GM21786 (cell line): Measurements from ENCODE around the gene PROCA1.

Source experiments
- ATAC-seq: cut with Tn5 transposase; IDR thresholded peaks from one replicate; pipeline ENCODE4 v1.9.1; 2021; ENCODE audit not compliant: unreplicated experiment

Gene PROCA1

DNA sequence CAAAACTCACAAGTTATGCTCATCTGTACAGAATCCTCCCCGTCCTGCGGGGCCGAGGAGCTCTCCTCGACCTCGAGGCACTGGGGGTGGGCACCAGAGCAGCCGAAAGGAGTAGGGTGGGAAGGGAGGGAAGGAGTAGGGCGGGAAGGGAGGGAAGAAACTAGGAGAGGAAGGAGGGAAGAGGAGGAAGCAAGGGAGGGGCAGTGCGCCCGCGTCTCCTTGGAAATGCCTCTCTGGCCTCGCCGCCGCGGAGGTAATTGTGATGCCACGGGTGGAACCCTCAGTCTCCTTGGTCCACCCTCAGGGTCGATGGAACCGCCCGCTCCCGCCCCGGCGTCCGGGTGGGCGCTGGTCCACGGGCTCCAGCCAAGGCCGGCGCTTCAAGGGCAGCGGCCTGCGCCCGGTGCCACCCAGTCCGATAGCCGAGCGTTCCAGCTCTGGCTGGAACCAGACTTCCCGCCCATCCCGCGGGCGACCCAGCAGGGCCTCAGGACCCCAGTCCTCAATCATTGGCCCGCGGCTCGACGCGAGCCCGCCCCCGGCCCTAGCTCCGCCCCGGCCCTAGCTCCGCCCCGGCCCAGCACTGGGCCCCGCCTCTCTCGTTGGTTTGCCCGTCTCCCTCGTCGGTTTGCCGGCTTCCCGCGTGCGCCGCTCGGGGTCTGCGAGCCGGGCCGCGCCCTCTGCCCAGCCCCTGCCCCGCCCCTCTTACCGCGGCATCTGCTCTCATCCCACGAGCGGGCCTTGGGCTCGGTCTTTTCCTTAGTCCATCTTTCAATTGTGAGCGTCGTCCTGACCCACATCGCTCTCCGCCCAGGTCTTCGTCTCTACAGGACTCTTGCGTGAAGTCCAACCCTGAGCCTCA is 596 bp downstream of the PROCA1 start:
- peak; percentile 88 for ATAC-seq

DNA sequence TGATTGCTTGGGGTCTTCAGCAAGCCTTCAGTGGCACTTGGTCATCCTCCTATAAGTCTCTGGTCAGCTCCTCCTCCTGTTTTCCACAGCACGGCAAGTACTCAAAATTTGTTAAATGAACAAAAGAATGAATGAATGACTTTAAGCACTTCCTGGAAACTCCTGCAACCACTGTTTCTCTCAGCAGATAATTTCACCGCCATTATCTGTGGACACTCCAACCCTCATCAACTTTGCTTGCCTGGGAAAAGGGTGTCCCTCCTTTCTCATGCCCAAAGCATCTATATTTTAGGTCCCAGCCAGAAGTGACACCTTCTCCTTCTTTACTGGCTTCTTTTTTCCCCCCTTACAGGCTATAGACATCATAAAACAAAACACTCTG is 4.4 kb downstream of the PROCA1 start:
- no peak for ATAC-seq

DNA sequence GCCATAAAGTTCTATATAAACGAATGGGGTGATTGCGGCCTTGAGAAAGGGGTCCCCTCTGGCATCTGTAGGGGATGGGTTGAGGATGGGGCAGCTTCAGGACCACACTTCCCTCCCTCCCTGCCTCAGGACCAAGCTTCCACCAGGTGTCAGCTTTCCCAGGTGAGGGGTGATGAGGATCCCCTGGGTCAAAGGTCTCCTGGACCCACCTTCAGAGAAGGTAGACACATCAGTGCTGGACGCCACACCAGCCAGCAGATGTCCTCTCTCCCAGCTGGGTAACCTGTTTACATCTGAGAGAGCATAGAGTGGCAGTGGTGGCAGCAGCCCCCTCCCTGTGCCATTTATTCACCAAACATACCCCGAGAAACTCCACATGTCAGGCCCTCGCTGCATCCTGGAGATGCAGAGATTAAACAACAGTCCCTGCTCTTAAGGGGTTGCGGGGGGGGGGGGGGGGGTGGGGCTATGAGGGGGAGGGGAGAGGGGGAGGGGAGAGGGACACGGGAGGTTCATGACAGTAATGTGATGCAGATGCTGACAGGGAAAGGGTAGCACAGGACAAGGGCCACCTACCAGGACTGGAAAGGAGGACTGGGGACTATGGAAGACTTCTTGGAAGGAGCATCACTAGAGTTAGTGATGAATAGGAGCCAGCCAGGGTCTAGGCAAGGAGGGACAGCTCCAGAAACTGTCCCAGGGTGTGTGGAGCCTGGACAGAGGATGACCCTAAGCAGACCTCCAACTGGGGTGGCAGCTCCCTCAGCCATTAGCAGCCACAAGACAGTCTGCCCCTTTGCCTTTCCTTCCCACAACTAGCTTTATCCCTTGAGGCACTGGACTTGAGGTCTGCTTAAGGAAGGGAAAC is 5.0 kb downstream of the PROCA1 start:
- no peak for ATAC-seq

DNA sequence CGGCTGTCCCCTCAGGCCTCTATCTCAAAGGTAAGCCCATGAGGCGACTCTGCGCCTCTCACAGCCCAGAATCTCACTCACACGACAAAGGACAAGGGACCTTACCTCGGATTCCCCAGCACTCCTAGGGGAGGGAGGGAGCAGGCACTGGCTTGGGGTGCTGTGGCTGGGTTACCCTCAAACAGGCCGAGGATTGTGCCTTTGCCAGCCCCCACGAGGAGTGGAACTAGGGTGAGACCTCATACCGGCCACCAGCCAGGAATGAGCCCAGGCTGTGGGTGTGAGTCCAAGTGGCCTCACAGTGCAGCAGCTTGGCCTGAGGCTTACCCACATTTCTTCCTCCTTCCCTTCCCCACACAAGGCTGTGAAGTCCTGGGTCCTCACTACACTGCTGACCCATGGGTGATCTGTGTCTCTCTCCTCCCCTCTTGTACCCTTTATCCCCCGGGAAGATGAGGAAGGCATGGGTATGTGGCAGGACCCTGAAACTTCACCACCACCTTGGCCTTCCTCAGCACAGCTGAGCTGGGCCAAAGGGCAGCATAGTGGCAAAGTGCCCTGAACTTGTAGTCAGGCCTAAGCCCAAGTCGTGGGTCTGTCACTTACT is 5.9 kb downstream of the PROCA1 start:
- no peak for ATAC-seq

DNA sequence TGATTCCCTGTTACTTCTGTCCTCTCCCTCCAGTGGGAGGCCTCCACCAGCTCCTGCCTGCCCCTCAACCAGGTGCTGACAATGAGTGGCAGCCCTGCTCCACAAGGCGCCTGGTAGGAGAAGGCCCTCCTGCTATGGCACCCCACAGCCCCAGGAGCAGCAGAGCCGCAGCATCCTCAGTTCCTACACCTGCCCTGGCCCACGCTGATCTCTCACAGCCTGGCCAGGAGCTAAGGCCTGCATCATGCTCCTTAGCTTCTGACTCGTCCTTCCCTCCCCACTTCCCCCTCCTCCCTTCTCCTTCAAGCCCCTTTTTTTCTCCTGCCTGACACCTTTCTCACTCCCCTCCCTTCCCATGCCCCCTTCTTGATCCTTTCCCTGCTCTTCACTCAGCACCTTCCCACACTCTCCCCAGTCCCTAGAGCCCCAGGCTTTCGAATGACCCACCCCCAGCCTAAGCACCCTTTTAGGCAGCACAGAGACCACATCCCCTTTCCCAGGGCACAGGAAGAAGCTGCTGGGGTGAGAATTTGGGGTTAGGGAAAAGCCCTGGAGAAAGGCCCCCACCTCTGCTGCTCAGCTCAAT is 6.5 kb downstream of the PROCA1 start:
- ATAC-seq, result no peak

- no peak for ATAC-seq
These were observed 7.3 kb downstream of the PROCA1 start for GRCh38 chr17:28704219-28704858.

DNA sequence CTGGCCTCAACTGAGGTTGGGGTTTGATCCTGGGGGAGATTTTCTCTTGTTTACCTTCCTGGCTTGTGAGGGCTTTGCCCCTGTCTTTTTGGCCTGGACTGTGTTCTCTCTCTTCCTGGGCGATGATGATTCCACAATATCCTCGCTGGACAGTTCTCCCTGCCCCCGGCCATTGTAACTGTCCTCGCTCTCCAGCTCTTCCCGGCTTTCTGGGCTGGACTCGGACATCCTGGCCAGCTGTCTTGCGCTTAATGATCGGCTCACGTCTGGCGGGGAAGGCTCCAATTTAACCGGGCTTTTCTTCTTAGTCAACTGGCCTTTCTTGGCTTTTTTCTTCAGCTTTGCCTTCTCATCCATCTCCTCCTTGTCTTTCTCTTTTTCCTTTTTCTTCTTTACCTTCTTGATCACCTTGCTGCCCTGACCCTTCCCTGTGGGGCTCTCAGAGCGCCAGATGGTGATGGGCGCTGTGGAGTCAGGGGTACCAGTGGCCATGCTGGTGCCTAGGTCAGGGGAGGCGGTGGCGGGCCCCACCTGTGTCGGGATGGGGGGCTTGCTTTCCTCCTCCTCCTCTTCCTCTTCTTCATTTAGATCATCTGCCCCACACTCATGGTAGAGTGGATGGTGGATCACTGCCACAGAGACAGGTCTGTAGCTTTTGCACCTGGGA is 8.0 kb downstream of the PROCA1 start:
- ATAC-seq, result no peak

DNA sequence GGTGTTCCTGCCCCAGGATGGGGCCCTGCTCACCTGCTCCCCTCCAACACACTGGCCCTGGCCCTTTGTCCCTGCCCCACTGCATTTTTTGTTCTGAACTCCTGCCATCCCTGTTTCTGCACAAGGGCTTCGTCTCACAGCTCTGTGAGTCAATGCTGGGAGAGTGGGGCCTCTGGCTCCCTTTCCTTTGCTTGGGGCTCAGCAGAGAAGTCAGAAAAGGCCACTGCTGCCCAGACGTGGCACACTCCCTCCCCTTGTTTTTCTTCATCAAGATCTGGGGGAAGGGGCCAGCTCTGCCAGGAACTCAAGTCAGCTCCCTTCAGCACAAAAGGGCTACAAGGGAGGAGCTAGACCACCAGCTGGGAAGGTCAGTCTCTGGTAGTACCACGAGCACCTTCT is 8.9 kb downstream of the PROCA1 start:
- no peak for ATAC-seq

DNA sequence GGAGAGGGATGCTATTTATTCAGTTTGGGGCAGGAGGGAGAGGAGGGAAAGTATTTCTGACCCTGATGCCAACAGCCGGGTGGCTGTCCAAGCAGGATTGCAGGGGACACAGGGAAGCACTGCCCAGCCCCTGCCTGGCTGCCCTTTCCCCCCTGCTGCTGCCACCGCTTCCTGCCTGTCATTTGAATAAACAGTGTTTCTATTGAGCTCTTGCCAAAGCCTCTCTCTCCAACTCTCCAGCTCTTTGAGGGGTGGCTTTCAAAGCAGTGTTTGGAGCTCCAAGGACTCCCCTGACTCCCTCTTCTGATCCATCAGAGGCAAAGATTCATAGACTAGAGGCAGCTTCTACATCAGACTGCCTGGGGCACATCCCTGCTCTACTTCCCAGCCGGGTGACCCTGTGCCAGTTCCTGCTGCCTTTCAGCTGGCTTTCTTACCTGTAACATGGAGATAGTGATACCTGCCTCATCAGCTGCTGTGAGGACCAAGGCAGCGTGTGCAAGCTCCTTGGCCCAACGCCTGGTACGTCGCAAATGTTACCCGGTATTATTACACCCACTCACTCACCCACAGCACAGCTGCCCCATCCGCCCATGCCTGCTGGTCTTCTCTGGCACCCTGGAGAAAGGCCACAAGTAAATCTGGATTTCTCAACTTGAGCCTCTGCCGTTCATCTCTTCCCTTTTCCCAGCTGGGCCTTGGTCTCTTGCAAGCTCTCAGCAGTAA is 9.5 kb downstream of the PROCA1 start:
- no peak for ATAC-seq

DNA sequence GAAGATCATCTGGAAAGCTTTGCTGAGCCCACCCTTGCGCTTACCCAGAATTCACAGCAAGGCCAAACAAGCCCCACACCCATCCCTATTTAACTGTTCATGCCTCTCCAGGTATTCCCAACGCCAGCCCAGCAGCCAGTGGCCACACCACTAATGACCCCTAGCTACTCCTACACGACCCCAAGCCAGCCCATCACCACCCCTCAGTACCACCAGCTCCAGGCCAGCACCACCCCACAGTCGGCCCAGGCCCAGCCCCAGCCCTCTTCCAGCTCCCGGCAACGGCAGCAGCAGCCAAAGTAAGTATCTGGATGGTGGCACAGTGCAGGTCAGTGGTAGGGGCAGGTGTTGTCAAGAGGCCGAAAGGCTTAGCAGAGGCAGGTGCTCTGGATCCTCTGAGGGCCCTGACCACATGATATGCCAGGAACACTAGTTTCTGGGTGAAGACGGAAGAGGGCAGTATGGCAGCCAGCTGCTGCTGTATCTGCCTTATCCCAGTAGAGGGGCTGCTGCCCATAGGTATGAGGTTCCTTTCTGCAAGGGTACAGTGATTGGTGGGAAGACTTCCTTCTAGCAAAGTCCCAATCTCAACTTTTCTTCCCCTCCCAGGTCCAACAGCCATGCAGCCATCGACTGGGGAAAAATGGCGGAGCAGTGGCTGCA is 10.7 kb downstream of the PROCA1 start:
- ATAC-seq, result no peak

DNA sequence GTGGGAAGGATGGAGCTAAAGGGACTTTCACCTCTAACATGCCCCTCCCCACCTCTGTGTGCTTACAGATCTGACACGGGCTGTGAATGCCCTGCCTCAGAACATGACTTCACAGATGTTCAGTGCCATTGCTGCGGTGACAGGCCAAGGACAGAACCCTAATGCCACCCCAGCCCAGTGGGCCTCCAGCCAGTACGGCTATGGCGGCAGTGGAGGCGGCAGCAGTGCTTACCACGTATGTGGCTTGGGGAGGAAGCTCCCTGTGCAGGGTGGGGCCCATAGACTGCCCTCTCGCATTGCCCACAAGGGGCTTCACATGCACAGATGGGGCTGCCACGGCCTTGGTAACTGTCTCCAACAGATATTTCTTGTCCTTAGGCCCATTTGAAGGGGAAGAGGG is 11.4 kb downstream of the PROCA1 start:
- ATAC-seq, result no peak

DNA sequence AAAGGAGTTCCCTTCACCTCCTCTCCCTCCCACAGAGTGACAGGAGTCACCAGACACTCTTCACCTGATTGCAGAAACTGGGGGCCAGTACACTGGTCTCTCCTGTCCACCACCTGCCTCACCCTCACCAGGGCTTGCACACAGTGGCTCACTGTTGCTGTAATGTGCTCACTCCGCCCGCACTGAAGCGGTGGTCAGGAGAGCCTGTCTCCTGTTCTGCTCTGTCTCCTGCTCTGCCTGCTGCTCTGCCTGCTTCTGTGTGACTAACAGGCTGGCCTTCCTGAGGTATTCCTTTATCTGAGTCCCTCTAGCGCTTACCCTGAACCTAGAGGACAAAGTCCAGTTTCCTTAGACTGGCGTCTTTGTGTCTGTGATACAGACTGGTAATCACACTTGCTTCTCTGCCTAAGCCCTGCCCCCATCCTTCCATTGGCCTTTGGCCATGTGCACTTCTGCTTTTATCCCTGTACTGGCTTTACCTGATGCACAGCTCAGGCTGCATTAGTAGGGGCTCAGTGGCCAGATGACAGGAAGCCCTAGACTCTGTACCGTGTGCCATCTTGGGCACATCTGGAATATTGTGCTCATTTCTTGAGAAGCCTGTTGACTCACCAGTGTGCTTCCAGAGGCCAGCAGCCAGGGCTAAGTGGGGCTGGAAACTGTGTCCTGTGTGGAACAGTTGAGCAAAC is 13.3 kb downstream of the PROCA1 start:
- ATAC-seq, result no peak

DNA sequence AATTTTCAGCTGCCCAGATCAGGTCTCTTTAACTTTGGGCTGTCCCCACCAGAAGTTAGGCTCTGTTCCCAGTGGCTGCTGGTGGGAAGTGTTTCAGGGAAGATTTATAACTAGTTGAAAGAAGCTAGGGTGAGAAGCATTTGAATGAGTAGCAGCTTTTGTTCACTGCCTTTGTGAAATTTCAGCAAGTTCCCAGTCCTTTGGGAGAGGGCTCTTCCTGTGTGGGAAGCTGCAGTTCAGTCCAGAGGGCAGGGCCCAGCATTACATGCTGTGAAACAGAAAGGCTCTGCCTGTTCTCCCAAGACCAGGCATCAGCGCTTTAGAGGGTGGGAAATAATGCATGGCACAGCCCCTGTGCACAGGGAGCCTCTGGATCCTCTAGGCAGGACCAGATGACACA is 17.8 kb downstream of the PROCA1 start:
- no peak for ATAC-seq

GRCh38 chr17:28689011-28689410 is 22.7 kb downstream of the PROCA1 start:
- ATAC-seq, result no peak

- ATAC-seq, result no peak
These were observed 23.2 kb downstream of the PROCA1 start for GRCh38 chr17:28688481-28688880.

- no peak for ATAC-seq
These were observed 25.4 kb downstream of the PROCA1 start for GRCh38 chr17:28686296-28686695.

DNA sequence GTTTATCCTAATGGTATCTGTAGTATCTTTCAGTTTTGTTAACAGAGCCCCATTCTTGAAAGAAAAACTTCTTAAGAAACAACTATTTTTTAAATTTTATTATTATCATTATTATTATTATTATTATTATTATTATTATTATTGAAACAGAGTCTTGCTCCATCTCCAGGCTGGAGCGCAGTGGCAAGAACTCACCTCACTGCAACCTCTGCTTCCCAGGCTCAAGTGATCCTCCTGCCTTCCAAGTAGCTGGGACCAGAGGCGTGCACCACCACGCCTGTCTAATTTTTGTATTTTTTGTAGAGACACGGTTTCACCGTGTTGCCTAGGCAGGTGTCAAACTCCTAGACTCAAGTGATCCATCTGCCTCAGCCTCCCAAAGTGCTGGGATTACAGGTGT is 26.3 kb downstream of the PROCA1 start:
- ATAC-seq, result no peak

DNA sequence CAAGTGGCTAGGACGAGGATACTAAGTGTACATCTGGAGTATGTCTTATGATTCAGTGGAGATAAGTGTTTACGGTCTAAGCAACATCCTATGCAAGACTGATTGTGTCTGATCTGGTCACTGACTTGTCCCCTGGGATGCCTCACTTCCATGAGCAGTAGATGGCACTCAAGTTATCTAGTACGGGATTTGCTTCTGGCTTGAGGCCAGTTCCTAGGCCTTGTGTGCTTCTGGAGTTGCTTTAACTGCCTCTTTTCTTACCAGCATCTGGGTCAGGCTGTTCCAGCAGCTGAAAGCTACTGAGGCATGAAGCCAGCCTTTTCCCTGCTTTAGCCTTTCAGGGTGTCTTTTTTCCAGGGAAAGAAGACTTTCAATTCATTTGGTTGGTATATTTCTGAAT is 26.7 kb downstream of the PROCA1 start:
- no peak for ATAC-seq

DNA sequence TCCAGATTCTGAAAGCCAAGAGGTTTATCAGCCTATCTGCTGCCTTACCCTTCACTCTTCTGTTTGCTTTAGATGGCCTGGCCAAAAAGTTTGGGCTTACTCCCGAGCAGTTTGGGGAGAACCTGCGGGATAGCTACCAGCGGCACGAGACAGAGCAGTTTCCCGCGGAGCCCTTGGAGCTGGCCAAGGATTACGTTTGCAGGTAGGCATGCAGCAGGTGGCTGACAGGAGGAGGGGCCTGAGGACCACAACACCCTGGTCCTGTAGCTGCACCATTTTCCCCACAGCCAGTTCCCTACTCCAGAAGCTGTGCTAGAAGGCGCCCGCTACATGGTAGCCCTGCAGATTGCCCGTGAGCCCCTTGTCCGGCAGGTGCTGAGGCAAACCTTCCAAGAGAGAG is 29.0 kb downstream of the PROCA1 start:
- ATAC-seq, result no peak
